Neural cell (in vitro differentiated cells): ENCODE measurements around the gene TESK1.
A peak's percentile ranks its signal among the peaks of the same experiment; 100 is the strongest.

Experiments
- MXI1 ChIP-seq: fragments of 450-650 bp; conservative IDR thresholded peaks from 2 replicates; pipeline ENCODE4 v1.6.1; 2014; ENCODE audit warnings: antibody characterized with exemption, mild to moderate bottlenecking; ENCODE audit not compliant: poor library complexity, severe bottlenecking
- TF ChIP-seq, protein P1 (sequence below): fragments of 450-650 bp; IDR thresholded peaks from 2 replicates; pipeline ENCODE4 v1.5.1; 2014; ENCODE audit warnings: antibody characterized with exemption, mild to moderate bottlenecking, moderate library complexity; ENCODE audit not compliant: poor library complexity, severe bottlenecking

DNA sequence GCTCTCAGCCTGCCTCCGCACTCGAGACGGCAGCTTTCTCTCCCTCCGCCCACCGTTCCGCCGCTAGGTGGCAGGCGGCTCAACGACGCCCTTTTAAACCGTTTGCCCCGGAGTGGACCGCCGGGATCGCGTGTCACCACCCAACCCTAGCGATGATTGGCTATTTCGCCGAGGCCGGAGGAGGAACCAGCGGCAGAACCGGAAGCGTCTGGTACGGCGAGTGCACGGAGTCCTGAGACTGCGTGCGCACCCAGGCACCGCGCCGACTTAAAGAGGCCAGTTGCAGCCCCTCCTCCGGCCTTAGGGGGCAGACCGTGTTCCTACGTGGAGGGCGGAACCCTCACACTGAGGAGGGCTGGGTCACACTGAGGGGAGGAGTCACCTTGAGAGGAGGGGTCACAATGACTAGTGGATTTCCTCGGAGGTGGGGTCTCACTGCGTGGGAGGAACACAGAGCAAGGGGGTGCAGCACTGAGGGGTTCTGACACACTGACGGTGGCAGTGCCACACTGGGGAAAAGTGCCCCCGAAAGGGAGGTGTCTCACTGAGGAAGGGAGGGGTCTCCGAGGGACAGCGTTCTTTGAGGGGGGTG, 980 bp upstream of the TESK1 start:
- TF ChIP-seq, protein P1, sequence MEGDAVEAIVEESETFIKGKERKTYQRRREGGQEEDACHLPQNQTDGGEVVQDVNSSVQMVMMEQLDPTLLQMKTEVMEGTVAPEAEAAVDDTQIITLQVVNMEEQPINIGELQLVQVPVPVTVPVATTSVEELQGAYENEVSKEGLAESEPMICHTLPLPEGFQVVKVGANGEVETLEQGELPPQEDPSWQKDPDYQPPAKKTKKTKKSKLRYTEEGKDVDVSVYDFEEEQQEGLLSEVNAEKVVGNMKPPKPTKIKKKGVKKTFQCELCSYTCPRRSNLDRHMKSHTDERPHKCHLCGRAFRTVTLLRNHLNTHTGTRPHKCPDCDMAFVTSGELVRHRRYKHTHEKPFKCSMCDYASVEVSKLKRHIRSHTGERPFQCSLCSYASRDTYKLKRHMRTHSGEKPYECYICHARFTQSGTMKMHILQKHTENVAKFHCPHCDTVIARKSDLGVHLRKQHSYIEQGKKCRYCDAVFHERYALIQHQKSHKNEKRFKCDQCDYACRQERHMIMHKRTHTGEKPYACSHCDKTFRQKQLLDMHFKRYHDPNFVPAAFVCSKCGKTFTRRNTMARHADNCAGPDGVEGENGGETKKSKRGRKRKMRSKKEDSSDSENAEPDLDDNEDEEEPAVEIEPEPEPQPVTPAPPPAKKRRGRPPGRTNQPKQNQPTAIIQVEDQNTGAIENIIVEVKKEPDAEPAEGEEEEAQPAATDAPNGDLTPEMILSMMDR = peak; percentile 100
- TF ChIP-seq MXI1 = peak; percentile 79
